Astrocyte (in vitro differentiated cells and primary cell): ENCODE data around the gene OBP2B.

ENCODE experiments used
- EZH2 ChIP-seq: IDR thresholded peaks from 2 replicates; pipeline ENCODE4 v1.6.1; 2012; ENCODE audit warnings: mild to moderate bottlenecking, low read length, inconsistent platforms; ENCODE audit not compliant: insufficient read depth
- TF ChIP-seq, protein P1 (sequence below): IDR thresholded peaks from 2 replicates; pipeline ENCODE4 v1.5.1; 2011; ENCODE audit warnings: low read depth, mild to moderate bottlenecking, inconsistent platforms, low read length, moderate library complexity; ENCODE audit not compliant: insufficient read depth

DNA sequence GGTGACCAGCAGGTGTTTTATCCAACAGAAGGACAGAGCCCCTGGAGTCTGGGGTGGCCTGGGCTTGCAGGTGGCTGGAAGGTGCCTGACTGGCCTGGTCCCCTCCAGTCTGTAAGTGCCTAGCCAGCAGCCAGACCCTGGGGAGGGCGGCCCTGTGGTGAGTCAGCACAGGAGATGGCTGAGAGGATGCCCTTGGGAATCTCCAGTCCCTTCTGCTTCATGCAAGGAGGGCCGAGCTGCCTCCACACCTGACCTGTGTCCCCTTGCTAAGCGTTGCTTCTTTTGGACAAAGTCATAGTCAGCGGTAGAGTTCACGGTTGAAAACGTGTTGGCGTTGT, 20.2 kb downstream of the OBP2B start:
- TF ChIP-seq, protein P1, sequence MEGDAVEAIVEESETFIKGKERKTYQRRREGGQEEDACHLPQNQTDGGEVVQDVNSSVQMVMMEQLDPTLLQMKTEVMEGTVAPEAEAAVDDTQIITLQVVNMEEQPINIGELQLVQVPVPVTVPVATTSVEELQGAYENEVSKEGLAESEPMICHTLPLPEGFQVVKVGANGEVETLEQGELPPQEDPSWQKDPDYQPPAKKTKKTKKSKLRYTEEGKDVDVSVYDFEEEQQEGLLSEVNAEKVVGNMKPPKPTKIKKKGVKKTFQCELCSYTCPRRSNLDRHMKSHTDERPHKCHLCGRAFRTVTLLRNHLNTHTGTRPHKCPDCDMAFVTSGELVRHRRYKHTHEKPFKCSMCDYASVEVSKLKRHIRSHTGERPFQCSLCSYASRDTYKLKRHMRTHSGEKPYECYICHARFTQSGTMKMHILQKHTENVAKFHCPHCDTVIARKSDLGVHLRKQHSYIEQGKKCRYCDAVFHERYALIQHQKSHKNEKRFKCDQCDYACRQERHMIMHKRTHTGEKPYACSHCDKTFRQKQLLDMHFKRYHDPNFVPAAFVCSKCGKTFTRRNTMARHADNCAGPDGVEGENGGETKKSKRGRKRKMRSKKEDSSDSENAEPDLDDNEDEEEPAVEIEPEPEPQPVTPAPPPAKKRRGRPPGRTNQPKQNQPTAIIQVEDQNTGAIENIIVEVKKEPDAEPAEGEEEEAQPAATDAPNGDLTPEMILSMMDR = no peak
- no peak for TF ChIP-seq EZH2
